Measurements from ENCODE around the gene SLAIN1. TPM values are rescaled to one million over a fixed set of nuclear protein-coding genes. Genes with fewer than 3 reads are reported as not detected.
A peak's percentile ranks its signal among the peaks of the same experiment; 100 is the strongest.
"Not testable (repeated sequence)": the region's sequence is repeated elsewhere in the genome, so short reads cannot be mapped to it uniquely, and the experiment has no call there.

Gene SLAIN1
- total RNA-seq, result 9.5 TPM

DNA sequence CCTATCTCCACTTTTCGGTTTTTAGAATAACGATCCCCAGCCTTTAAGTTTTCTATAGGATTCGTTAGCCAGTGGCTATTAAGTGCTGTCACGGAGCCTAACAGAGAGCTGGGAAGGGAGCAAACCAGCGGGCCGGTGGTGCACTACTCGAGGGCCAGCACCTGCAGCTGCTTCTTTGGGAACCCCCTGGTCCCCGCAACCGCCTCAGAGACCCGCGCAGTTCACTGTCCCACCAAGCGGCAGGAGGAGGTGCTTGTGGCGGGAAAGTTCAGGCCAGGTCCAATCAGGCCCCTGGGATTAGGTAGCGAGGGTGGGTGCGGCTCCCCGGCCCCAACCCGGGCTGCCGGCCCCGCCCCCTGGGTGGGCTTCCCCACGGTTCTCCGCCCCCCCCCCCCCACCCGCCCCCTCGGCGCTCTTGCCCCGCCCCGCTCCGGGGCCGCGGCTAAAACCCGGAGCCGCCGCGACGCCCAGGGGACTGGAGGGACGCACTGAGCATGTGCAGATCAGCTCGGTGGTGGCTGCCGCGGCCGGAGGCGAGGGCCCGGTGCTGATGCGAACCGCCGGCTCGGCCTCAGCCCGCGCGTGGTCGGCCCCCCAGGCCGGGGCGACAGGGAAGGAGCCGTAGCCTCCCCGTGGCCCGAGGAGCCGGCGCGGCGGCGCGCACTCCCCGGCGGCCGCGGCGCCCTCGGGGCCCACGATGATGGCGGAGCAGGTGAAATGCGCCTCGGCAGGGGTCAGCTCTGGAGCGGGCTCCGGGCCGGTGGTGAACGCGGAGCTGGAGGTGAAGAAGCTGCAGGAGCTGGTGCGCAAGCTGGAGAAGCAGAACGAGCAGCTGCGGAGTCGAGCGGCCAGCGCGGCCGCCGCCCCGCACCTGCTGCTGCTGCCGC is at the start of gene SLAIN1:
Gene SLAIN1, plus strand, starts transcription at position 471 of the 887 bp plus-strand sequence. Its CDS starts 227 bp downstream, at position 698.
- DNase-seq (ENCODE audit: low spot score), result peak; percentile 80

DNA sequence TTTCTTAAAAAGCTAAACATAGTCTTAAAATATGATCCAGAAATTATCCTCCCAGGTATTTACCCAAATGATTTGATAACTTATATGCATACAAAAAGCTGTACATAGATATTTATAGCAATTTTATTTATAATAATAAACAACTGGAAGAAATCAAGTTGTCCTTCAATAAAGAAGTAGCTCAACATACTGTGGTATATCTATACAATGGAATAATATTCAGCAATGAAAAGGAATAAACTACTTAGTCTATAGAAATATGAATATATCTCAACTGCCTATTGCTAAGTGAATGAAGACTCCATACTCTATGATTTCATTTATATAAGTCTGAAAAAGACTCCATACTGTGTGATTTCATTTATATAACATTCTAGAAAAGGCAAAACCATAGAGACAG is 47.1 kb upstream of the SLAIN1 start:
- no peak for DNase-seq (ENCODE audit: low spot score)

DNA sequence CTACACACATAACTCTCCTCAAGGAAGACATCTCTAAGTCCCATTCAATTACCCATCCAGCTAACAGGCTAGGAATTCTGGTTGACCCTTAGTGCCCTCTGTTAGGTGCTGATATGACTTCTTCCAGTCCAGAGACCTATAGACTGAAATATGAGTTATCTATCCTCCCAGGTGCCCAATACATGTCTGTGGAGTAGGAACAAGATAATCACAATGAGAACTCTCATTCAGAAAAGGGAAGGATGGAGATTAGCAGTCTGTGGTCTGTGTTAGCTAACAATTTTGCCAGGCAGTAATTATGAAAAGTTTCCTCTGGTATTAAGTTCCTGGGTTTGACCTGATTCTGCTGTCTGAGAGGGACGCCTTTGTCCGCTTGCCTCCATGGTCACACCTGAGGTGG is 44.2 kb upstream of the SLAIN1 start:
- no peak for DNase-seq (ENCODE audit: low spot score)

DNA sequence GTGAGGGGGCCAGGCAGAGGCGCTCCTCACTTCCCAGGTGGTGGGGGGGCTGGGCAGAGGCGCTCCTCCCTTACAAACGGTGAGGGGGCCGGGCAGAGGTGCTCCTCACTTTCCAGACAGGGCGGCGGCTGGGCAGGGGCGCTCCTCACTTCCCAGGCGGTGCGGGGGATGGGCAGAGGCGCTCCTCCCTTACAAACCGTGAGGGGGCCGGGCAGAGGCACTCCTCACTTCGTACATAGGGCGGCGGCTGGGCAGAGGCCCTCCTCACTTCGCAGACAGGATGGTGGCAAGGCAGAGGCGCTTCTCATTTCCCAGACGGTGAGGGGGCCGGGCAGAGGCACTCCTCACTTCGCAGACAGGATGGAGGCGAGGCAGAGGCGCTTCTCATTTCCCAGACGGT is 37.5 kb upstream of the SLAIN1 start:
- not testable (repeated sequence) for DNase-seq (ENCODE audit: low spot score)

DNA sequence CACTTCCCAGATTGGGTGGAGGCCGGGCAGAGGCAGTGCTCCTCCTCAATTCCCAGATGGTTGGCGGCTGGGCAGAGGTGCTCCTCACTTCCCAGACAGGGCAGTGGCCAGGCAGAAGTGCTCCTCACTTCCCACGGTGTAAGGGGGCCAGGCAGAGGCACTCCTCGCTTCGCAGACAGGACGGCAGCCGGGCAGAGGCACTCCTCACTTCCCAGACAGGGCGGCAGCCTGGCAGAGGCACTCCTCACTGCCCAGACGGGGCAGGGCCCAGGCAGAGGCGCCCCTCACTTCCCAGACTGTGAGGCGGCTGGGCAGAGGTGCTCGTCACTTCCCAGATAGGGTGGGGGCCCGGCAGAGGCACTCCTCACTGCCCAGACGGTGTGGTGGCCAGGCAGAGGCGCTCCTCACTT is 36.6 kb upstream of the SLAIN1 start:
- no peak for DNase-seq (ENCODE audit: low spot score)

DNA sequence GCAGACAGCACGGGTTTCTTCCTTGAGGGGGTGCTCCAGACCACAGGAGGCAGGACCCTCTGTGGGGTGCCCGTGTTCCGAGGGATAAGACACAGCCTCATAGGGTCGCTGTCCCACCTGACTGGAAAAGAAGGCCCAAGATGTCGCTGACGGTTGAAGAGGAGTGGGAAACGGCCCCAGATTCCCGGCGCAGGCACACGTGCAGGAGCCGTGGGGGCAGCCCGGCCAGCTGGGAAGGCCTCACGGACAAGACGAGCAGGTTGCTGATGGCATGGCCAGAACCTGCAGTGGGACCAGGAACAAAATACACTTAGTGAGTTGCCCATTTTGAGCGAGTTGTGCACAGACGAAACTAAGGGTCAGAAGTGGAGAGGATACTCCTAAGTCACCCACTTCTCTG is 35.2 kb upstream of the SLAIN1 start:
- not testable (repeated sequence) for DNase-seq (ENCODE audit: low spot score)

DNA sequence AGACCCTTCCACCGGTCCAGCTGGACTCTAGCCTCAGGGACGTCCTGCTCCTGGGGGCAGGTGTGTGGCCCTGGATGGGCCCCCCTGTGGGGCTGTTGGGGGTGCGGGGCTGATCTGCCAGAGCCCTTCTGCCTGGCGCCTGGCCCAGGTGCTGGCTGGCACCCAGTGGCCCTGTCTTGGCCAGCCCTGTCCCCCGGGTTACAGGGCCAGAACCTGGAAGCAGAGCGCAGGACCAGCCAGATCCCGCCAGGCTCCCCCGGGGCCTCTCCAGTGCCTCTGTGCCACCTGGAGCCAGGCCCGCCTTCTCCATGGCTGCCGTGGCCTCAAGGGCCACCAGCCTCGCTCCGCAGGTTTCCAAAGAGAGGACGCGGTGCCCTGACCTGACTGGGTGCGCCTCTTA is 34.7 kb upstream of the SLAIN1 start:
- DNase-seq (ENCODE audit: low spot score), result not testable (repeated sequence)

DNA sequence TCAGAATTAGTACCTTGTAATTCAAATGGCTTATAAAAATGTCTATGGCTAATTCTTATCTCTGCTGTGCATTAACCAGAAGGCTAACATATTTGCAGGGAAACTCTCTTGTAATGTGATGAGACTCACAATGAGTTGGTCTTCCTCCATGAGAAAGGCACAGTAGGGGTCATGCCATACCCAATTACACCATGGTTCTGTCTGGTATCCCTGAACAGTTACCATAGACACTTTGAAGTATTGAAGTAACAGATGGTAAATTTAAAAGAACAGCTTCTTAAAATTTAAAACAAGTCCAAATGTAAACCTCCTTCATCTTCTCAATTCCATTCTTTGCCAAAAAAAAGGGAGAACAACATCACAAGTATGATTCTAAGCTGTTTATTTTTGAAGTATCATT is 22.6 kb upstream of the SLAIN1 start:
- no peak for DNase-seq (ENCODE audit: low spot score)

DNA sequence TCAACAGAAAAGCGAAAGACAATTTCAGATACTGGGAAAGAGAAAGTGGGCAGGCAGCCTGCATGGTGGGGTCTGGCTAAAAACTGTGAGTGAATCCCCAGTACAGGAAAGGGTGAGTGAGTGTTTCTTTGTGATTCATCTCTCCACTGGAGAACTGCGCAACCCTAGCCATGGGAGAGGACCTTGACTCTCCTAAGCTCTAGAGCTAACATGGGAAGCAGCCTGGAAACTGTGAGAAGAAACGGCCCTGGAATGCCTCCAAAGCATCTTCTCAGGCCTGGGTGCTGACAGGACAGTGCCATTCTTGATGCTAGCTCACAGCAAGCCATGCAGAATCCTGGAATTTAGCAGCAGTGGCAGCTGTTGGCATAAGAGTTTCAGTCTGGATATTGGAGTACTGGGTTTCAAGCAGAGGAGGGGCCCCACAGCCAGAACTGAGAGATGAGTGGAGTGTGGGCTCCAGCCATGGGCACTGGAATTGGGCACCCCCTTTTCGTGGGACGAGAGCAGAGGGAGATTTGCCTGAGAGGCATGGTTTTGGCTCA is 18.7 kb upstream of the SLAIN1 start:
- DNase-seq (ENCODE audit: low spot score), result no peak

DNA sequence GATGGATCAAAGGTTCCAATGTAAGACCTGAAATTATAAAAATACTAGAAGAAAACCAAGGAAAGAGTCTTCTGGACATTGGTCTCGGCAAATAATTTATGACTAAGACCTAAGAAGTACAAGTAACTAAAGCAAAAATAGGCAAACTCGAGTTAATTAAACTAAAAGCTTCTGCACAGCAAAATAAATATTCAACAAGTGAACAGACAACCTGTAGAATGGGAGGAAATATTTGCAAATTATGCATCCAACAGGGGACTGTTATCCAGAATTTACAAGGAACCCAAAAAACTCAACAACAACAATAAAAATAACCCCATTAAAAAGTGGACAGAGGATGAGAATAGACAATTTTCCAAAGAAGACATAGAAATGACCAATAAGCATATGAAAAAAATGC is 9.7 kb upstream of the SLAIN1 start:
- no peak for DNase-seq (ENCODE audit: low spot score)

DNA sequence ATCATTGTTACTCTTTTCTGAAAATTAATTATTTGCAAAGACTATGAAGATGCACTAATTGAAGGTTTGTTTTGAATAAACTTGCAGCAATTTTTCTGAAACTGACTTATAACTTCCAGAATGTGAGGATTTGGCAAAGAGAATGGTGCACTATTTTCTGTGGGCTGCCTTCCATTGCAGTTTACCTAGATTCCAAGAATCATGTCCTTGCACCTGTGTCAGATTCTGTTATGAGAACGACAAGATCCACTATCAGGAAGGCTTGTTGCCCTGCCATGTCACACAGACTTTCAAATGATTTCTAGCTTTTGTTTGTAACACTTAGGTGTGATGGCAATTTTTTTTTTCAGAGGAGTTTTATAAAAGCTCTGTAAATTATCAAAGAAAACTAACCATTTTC is 5.6 kb upstream of the SLAIN1 start:
- DNase-seq (ENCODE audit: low spot score), result no peak

DNA sequence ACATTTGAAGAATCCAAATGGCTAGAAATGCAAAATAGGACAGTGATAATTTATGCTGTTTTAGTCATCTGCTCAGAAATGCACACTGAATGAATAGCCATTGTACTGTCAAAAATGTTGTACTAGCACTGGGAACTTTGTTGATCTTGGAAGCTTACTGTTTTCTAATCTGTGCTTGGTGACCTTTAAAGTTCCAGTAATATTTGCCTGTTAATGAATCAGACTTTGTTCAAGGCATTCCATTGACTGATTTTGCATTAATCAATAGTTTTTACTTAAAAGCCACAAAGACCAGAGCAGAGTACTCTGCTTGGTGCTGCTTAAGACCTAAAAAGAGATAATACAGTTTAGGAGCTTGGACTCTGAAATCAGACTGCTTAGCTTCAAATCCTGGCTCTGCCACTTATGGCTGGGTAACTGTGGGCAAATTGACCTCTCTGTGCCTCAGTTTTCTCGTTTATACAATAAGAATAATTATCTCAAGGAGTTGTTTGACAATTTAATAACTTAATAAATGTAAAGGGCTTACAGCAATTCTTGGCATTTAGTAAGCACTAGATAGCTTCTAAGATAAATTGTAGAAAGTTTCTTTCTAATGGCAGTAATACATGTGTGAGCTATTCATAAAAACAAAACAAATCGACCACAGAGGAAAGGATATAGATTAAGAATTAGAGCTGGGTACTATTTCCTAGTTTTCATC is 4.6 kb upstream of the SLAIN1 start:
- no peak for DNase-seq (ENCODE audit: low spot score)

DNA sequence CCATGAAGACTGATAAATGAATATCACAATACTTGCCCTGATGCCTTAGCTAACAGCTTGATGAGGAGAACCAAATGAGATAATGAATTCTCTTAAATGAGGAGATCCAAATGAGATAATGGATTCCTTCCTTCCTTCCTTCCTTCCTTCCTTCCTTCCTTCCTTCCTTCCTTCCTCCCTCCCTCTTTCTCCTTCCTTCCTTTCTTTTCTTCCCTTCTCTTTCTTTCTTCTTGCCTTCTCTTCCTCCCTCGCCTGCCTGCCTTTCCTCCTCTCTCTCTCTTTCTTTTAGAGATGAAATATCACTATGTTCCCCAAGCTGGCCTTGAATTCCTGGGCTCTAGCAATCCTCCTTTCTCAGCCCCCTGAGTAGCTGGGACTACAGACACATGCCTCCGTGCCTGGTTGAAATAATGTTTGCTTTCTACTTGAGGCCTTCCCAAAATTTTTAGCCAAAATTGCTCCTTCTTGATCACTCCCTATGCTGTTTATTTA is 4.0 kb upstream of the SLAIN1 start:
- DNase-seq (ENCODE audit: low spot score), result no peak

DNA sequence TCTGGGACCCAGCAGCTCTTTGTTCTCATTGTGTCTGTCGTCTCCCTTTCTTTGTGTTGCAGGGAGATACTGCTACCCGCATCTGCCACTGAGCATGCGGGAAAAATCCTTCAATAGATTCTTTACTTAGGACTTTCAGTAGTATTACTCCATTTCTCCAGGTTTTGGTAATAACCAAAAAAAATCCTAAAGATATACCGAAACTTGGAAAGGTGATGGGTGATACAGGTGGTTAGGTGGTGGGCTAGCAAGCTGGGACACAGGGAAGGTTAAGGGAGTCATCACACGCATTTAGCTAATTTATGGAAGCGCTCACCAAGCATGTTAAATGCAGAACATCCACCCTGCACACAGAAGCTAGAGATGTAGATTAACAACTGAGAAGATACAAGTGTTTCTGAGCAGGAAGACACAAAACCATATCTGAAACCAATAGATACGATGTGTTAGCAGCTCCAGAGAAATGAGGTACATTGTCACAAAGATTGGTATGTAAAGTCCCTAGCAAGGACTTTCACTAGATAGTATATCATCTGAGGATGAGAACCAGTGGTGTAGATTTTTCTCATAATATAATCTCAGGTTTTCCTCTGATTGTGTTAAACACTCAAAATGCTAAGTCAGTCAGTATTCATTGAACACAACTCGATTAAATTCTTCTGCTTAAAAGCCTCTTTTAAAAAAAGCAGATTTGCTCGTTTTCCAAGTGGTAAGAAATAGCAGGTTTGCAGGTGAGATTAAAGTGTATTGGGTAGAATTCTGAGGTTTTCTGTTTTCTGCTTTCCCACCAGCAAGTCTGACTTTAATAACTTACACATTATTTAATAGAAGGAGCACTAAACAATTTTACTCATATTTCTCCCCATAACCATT is 1.2 kb upstream of the SLAIN1 start:
- DNase-seq (ENCODE audit: low spot score), result no peak

DNA sequence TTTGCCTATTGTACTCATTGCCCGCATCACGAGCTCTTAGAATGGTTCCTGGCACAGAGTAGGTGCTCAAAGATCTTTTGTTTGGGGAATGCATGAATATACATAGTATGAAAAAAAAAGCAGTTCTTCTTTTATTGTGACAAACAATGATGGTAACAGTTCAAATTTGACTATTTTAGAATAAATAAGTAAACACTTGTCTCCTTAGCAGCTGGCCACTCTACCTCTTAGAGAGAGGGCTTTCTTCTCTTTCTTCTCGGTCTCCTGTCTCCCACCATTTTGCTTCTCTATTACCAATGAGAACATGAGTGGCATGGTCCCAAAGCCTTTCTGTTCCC is 639 bp upstream of the SLAIN1 start:
- no peak for DNase-seq (ENCODE audit: low spot score)

DNA sequence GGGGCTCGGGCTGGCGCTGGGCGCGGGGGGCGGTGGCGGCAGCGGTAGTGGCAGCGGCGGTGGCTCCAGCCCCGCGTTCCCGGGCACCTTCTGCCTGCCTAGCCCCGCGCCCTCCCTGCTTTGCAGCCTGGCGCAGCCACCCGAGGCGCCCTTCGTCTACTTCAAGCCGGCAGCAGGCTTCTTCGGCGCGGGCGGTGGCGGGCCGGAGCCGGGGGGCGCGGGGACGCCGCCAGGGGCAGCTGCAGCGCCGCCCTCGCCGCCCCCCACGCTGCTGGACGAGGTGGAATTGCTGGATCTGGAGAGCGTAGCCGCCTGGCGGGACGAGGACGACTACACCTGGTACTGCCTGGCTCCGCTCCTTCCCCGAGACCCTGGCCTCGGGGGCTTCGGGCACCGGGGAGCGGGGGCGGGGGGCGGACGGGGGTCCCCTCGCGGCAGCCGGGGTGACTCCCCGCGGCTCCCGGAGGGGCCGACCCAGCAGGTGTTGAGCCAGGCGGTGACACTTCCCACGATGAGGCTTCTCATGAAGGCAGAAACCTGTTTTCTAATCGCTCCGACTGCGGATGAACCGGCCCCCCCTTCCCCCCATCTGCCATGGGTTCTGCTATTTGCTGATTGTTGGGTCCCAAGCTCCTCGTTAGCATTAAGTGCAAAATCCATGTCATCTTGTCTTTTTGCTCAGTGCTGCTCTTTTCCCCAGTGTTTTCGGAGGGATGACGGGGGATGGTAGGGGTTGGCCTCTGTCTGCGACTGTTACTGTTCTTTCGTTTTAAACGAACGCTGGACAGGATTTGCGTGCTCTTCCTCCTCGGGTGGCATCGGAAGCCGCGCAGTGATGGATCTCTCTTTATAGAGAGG is 943 bp downstream of the SLAIN1 start:
- peak; percentile 45 for DNase-seq (ENCODE audit: low spot score)

DNA sequence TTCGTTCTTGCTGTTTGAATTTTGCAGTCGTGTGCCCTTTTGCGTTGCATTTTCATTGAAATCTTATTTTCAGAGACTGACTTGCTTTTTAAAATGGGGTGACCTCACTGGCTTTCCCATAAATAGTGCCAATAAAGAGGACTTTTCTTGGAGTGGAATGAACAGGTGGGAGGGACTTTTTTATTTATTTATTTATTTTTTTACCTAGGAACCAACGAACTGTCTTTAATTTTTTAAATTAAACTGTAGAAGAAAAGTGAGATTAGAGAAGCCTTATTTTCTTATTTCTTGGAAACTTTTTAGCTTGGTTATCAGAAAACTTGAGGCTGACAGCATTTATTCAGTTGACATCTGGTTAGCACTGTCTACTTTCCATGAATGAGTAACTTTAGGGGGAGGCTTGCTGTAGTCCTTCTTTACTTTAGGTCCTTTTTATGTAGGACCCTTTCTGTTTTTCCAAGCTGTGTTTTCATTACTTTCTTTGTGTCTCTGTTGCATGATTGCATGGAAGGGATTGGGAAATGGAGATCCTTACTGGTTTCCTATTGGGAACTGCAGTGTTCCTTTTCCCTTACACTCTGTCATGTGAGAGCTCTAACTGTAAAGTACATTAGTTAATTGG is 1.7 kb downstream of the SLAIN1 start:
- no peak for DNase-seq (ENCODE audit: low spot score)

DNA sequence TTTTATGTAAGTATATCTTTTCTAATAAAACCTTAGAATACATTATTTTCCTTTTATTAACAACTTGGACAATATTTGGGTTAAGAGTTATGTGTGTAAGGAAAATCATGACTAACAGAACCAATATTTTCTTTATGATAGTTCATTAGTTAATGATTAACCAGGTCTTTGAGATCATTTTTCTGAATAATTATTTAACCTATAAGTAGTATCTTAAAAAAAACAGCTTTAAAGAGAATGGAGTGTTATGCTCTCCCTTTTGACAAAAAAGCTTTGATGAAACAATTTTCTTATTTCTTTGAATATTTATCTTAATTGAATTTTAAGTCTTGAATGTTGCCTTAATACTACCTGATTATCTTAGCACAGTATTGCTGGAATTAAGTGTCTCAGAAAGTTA is 3.8 kb downstream of the SLAIN1 start:
- DNase-seq (ENCODE audit: low spot score), result no peak

DNA sequence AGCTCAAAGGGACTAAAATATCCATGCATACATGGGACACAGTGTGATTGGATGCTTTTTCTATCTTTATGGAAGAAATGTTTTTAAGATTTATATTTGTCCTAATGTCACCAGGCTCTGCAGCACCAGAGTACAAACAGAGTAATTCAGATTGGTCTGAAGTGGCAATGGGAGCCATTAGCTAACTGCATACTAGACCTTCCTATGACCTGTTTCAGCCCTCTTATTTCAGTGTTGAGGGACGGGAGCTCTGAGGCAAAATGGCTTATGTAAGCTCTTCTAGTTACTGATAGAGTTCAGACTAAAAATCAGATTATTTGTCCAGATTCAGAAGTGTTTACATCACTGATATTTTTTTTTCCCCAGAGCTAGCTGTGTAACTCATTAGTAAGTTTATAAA is 4.9 kb downstream of the SLAIN1 start:
- DNase-seq (ENCODE audit: low spot score), result no peak

DNA sequence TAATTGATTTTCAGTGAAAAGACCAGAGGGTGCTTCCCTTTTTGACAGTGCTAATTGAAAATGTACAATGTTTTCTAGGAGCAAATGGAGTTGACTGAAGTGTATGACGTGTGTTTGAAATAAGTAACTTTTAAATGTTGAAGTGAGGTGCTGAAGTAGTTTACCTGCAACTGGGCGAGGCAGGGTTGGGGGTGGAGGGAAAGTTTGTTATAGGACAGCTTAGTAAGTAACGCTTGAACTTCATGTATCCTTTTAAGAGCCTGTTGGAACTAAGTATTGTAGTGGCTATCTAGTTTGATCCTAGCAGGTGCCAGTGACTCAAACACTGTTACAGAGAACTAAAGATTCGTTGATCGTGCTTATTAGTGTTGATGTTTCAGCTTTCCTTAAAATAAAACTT is 5.9 kb downstream of the SLAIN1 start:
- no peak for DNase-seq (ENCODE audit: low spot score)

Measured in ureter (tissue), 1 donor.